HepG2 (cell line): ENCODE measurements around the gene CLDN7. TPM values are rescaled to one million over a fixed set of nuclear protein-coding genes. Genes with fewer than 3 reads are reported as not detected.
A peak's percentile ranks its signal among the peaks of the same experiment; 100 is the strongest.

Experiments
- CEBPB ChIP-seq: IDR thresholded peaks from 2 replicates; pipeline ENCODE4 v1.6.1; 2011; ENCODE audit warnings: low read depth, low read length, improper control_type of control experiment, borderline replicate concordance
- CENPT ChIP-seq: sonication (generic); formaldehyde crosslinking; IDR thresholded peaks from 2 replicates; pipeline ENCODE4 v1.8.0; 2022; ENCODE audit warnings: low read depth, mild to moderate bottlenecking, moderate library complexity, missing genetic modification reagents
- DNMT1 ChIP-seq: sonication (generic); formaldehyde crosslinking; IDR thresholded peaks from 2 replicates; pipeline ENCODE4 v1.5.1; 2020; ENCODE audit warnings: mild to moderate bottlenecking, missing genetic modification reagents
- FOXK1 ChIP-seq: sonication (generic); formaldehyde crosslinking; IDR thresholded peaks from 2 replicates; pipeline ENCODE4 v1.4.0; 2020; ENCODE audit warnings: low read depth, missing genetic modification reagents, borderline replicate concordance
- IRX3 ChIP-seq: sonication (generic); formaldehyde crosslinking; IDR thresholded peaks from 2 replicates; pipeline ENCODE4 v1.8.1; 2023; ENCODE audit warnings: mild to moderate bottlenecking, low read depth, missing genetic modification reagents, borderline replicate concordance
- NFKBIZ ChIP-seq: IDR thresholded peaks from 2 replicates; pipeline ENCODE4 v1.6.1; 2018; ENCODE audit warnings: missing genetic modification reagents, missing compliant biosample characterization
- PCBP2 ChIP-seq: fragments of 200-400 bp; formaldehyde crosslinking; optimal IDR thresholded peaks from 2 replicates; pipeline ENCODE3; 2018; ENCODE audit warnings: low read length, low read depth; ENCODE audit not compliant: poor library complexity, severe bottlenecking
- POGZ ChIP-seq: sonication (generic); formaldehyde crosslinking; IDR thresholded peaks from 2 replicates; pipeline ENCODE4 v1.4.0; 2020; ENCODE audit warnings: mild to moderate bottlenecking, missing genetic modification reagents
- RBM22 ChIP-seq: fragments of 200-400 bp; formaldehyde crosslinking; optimal IDR thresholded peaks from 2 replicates; pipeline ENCODE3; 2017; ENCODE audit warnings: mild to moderate bottlenecking, low read length, moderate library complexity
- SPEN ChIP-seq: sonication (generic); formaldehyde crosslinking; IDR thresholded peaks from 2 replicates; pipeline ENCODE4 v1.5.1; 2020; ENCODE audit warnings: low read depth, mild to moderate bottlenecking, missing genetic modification reagents
- TEAD2 ChIP-seq: sonication (generic); formaldehyde crosslinking; IDR thresholded peaks from 2 replicates; pipeline ENCODE4 v1.9.0; 2021; ENCODE audit warnings: missing genetic modification reagents
- ZEB1 ChIP-seq: IDR thresholded peaks from 2 replicates; pipeline ENCODE4 v1.6.1; 2012; ENCODE audit warnings: mild to moderate bottlenecking, low read depth, inconsistent platforms; ENCODE audit not compliant: insufficient replicate concordance
- ZFY ChIP-seq: sonication (generic); formaldehyde crosslinking; IDR thresholded peaks from 2 replicates; pipeline ENCODE4 v1.4.0; 2020; ENCODE audit warnings: missing genetic modification reagents
- ZNF101 ChIP-seq: sonication (generic); formaldehyde crosslinking; IDR thresholded peaks from 2 replicates; pipeline ENCODE4 v1.4.0; 2020; ENCODE audit warnings: mild to moderate bottlenecking, low read depth, missing genetic modification reagents, borderline replicate concordance
- ZNF326 ChIP-seq: sonication (generic); formaldehyde crosslinking; IDR thresholded peaks from 2 replicates; pipeline ENCODE4 v1.4.0; 2020; ENCODE audit warnings: missing genetic modification reagents, borderline replicate concordance
- ZNF468 ChIP-seq: sonication (generic); formaldehyde crosslinking; IDR thresholded peaks from 2 replicates; pipeline ENCODE4 v1.8.0; 2022; ENCODE audit warnings: mild to moderate bottlenecking, moderate library complexity, missing genetic modification reagents
- ZNF572 ChIP-seq: sonication (generic); formaldehyde crosslinking; IDR thresholded peaks from 2 replicates; pipeline ENCODE4 v1.5.1; 2020; ENCODE audit warnings: mild to moderate bottlenecking, missing genetic modification reagents
- polyA plus RNA-seq, 8 experiments: library from polyadenylated mRNA; depleted of rRNA in 3 of 8; stranded (reverse) in 7 of 8; unstranded in 1 of 8; fragments of >200 nt; fragmentation: Illumina TruSeq in 4 of 8; extraction: Trizol in 4 of 8; gene quantifications; 2 replicates each; pipeline versions ENCODE4 v1.2.1 to v1.2.3, GENCODE V29; 2011 to 2016; ENCODE audit warnings: low read depth in 4 of 8, missing spikeins in 1 of 8, mixed read lengths in 1 of 8; ENCODE audit not compliant: insufficient read depth in 1 of 8
- total RNA-seq, 5 experiments: library from RNA; depleted of rRNA; stranded (reverse); fragments of >200 nt; fragmentation: Illumina TruSeq; extraction: Trizol; gene quantifications; 2 replicates each; pipeline ENCODE4 v1.2.3, GENCODE V29; 2016; ENCODE audit warnings: low read depth in 1 of 5
- TF ChIP-seq, protein P1 (sequence below): sonication (generic); formaldehyde crosslinking; IDR thresholded peaks from 2 replicates; pipeline ENCODE4 v1.5.1; 2020; ENCODE audit warnings: mild to moderate bottlenecking, missing genetic modification reagents, borderline replicate concordance
- TF ChIP-seq, protein P2 (sequence below): sonication (generic); formaldehyde crosslinking; IDR thresholded peaks from 2 replicates; pipeline ENCODE4 v1.4.0; 2020; ENCODE audit warnings: missing genetic modification reagents
- TF ChIP-seq, protein P3 (sequence below): IDR thresholded peaks from 2 replicates; pipeline ENCODE4 v1.6.1; 2016; ENCODE audit warnings: missing compliant biosample characterization, missing genetic modification reagents, borderline replicate concordance
- TF ChIP-seq, protein P4 (sequence below): sonication (generic); formaldehyde crosslinking; IDR thresholded peaks from 2 replicates; pipeline ENCODE4 v1.4.0; 2020; ENCODE audit warnings: missing genetic modification reagents

CLDN7 gene
- total and polyA plus RNA-seq, 2 of the 13 experiments (the other 11 are each of a cell fraction or from before 2014, with no cell fraction given), result not detected

DNA sequence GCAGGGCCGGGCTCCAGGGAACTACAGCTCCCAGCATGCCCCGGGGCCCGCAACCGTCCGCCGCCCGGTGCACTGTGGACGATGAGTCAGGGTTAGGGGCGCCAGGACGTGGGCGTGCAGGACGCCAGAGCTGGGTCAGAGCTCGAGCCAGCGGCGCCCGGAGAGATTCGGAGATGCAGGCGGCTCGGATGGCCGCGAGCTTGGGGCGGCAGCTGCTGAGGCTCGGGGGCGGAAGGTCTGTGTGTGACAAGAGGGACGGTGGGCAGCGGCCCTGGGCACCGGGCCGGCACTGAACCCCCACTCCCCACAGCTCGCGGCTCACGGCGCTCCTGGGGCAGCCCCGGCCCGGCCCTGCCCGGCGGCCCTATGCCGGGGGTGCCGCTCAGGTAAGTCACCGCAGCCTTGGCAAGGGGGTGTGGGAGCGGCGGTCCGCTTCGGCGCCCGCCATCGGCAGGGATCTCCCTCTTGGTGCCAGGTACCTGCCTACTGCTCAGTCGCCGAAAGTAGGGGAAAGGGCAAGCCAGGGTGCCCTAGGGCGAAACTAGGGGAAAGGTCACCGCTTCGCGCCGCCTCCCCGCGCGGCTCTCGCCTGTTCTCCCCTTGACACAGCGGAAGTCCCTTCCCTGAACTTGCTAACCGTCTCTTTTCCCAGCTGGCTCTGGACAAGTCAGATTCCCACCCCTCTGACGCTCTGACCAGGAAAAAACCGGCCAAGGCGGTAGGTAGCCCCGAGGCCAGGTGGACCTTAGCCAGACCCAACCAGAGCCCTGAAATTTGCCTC, 42.3 kb downstream of the CLDN7 start, which contains the start of the genes ACADVL and DLG4 (continued):
- TF ChIP-seq, protein P1, sequence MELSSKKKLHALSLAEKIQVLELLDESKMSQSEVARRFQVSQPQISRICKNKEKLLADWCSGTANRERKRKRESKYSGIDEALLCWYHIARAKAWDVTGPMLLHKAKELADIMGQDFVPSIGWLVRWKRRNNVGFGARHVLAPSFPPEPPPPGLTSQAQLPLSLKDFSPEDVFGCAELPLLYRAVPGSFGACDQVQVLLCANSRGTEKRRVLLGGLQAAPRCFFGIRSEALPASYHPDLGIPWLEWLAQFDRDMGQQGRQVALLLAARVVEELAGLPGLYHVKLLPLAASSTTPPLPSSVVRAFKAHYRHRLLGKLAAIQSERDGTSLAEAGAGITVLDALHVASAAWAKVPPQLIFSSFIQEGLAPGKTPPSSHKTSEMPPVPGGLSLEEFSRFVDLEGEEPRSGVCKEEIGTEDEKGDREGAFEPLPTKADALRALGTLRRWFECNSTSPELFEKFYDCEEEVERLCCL (CRISPR knock-in tag), result no peak
- TF ChIP-seq CENPT (CRISPR knock-in tag) (no peak), SPEN (peak; percentile 44), ZFY (CRISPR knock-in tag) (peak; percentile 77), TEAD2 (CRISPR knock-in tag) (no peak), DNMT1 (CRISPR knock-in tag) (peak; percentile 73), CEBPB (no peak), FOXK1 (CRISPR knock-in tag) (no peak), ZNF468 (CRISPR knock-in tag) (no peak), POGZ (CRISPR knock-in tag) (peak; percentile 22; the same call in 1 of the 2 replicates), RBM22 (peak; percentile 21), NFKBIZ (CRISPR knock-in tag) (peak; percentile 36), ZNF572 (no peak), IRX3 (CRISPR knock-in tag) (no peak; the same call in 1 of the 2 replicates), ZEB1 (peak; percentile 12), PCBP2 (no peak), ZNF101 (no peak), ZNF326 (CRISPR knock-in tag) (0 out of 2 replicates have a peak, but pooled peaks have one; percentile 17)
- TF ChIP-seq, protein P2, sequence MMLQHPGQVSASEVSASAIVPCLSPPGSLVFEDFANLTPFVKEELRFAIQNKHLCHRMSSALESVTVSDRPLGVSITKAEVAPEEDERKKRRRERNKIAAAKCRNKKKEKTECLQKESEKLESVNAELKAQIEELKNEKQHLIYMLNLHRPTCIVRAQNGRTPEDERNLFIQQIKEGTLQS (CRISPR knock-in tag), result peak; percentile 79
- TF ChIP-seq, protein P3, sequence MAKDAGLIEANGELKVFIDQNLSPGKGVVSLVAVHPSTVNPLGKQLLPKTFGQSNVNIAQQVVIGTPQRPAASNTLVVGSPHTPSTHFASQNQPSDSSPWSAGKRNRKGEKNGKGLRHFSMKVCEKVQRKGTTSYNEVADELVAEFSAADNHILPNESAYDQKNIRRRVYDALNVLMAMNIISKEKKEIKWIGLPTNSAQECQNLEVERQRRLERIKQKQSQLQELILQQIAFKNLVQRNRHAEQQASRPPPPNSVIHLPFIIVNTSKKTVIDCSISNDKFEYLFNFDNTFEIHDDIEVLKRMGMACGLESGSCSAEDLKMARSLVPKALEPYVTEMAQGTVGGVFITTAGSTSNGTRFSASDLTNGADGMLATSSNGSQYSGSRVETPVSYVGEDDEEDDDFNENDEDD (CRISPR knock-in tag), result peak; percentile 47; the same call in 1 of the 2 replicates
- TF ChIP-seq, protein P4, sequence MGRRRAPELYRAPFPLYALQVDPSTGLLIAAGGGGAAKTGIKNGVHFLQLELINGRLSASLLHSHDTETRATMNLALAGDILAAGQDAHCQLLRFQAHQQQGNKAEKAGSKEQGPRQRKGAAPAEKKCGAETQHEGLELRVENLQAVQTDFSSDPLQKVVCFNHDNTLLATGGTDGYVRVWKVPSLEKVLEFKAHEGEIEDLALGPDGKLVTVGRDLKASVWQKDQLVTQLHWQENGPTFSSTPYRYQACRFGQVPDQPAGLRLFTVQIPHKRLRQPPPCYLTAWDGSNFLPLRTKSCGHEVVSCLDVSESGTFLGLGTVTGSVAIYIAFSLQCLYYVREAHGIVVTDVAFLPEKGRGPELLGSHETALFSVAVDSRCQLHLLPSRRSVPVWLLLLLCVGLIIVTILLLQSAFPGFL, result no peak
